Stimulated activated CD8-positive, alpha-beta memory T cell treated with anti-CD3 and anti-CD28 coated beads, Interleukin-12 subunit alpha, Interleukin-12 subunit beta, amount 100 ng/mL, for 4 hours (primary cell): ENCODE data around the gene NIFK.
"Not testable (repeated sequence)": the region's sequence is repeated elsewhere in the genome, so short reads cannot be mapped to it uniquely, and the experiment has no call there.

ENCODE experiments used
- DNase-seq: peaks from one replicate; pipeline ENCODE4 v3.0.0-alpha.2; 2020; ENCODE audit warnings: low read depth

Gene NIFK

GRCh38 chr2:121694398-121695170 is 42.1 kb downstream of the NIFK start:
- no peak for DNase-seq

GRCh38 chr2:121690572-121690971 is 46.1 kb downstream of the NIFK start:
- not testable (repeated sequence) for DNase-seq

GRCh38 chr2:121690095-121690494 is 46.6 kb downstream of the NIFK start:
- no peak for DNase-seq

GRCh38 chr2:121689356-121689755 is 47.3 kb downstream of the NIFK start:
- DNase-seq: no peak

- no peak for DNase-seq
Measured at GRCh38 chr2:121688820-121689219, 47.9 kb downstream of the NIFK start.

- DNase-seq: no peak
Measured at GRCh38 chr2:121686902-121687301, 49.8 kb downstream of the NIFK start.

- DNase-seq: no peak
Measured at GRCh38 chr2:121686218-121686617, 50.5 kb downstream of the NIFK start.

GRCh38 chr2:121682396-121683298 is 54.0 kb downstream of the NIFK start:
- DNase-seq: no peak

DNA sequence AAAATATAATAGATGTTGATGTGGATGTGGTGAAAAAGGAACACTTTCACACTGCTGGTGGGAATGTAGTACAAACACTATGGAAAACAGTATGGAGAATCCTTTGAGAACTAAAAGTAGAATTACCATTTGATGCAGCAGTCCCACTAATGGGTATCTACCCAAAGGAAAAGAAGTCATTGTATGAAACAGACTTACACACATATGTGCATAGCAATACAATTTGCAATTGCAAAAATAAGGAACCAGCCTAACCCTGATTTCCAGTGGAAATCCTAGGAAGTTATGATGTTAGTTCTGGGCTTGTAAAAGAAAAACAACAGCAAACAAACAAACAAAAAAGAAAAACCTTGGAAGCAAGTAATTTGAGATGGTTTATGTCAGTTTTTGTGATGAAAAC is 58.8 kb downstream of the NIFK start:
- no peak for DNase-seq
